Measurements from ENCODE around the gene PEX26.
"Not testable (repeated sequence)": the region's sequence is repeated elsewhere in the genome, so short reads cannot be mapped to it uniquely, and the experiment has no call there.

The PEX26 gene

GRCh38 chr22:18095101-18095805, 17.5 kb downstream of the PEX26 start:
- no peaks in the 10 kb centered on the region for H3K9me3 Mint-ChIP-seq
- no peak overlapping the region for H3K27ac Mint-ChIP-seq
- no peak overlapping the region for H3K4me3 Mint-ChIP-seq

GRCh38 chr22:18096823-18097222, 19.0 kb downstream of the PEX26 start:
- Mint-ChIP-seq H3K4me3 (no peak overlapping the region), H3K27me3 (no peaks in the 10 kb centered on the region), H3K9me3 (no peaks in the 10 kb centered on the region), H3K27ac (peak overlapping the region; percentile 5), H3K4me1 (peaks cover 14% of the 10 kb centered on the region), H3K36me3 (peaks cover 15% of the 10 kb centered on the region)

More at GRCh38 chr22:18095101-18095805, 17.5 kb downstream of the PEX26 start:
- Mint-ChIP-seq H3K36me3 (peaks cover 16% of the 10 kb centered on the region), H3K27me3 (no peaks in the 10 kb centered on the region), H3K4me1 (peaks cover 18% of the 10 kb centered on the region)

GRCh38 chr22:18100781-18101180, 23.0 kb downstream of the PEX26 start:
- Mint-ChIP-seq H3K9me3 (peaks cover 4% of the 10 kb centered on the region), H3K27me3 (no peaks in the 10 kb centered on the region), H3K27ac (no peak overlapping the region), H3K4me1 (peaks cover 28% of the 10 kb centered on the region), H3K36me3 (peaks cover 28% of the 10 kb centered on the region), H3K4me3 (no peak overlapping the region)

GRCh38 chr22:18101536-18101935, 23.7 kb downstream of the PEX26 start:
- H3K9me3 Mint-ChIP-seq: peaks cover 6% of the 10 kb centered on the region
- H3K36me3 Mint-ChIP-seq: peaks cover 31% of the 10 kb centered on the region
- no peak overlapping the region for H3K27ac Mint-ChIP-seq
- H3K4me3 Mint-ChIP-seq: no peak overlapping the region
- H3K4me1 Mint-ChIP-seq: peaks cover 23% of the 10 kb centered on the region
- H3K27me3 Mint-ChIP-seq: peaks cover 2% of the 10 kb centered on the region

GRCh38 chr22:18103527-18104269, 25.9 kb downstream of the PEX26 start:
- Mint-ChIP-seq H3K36me3 (peaks cover 29% of the 10 kb centered on the region), H3K4me1 (peaks cover 17% of the 10 kb centered on the region)

GRCh38 chr22:18104566-18104965, 26.8 kb downstream of the PEX26 start:
- H3K4me3 Mint-ChIP-seq: no peak overlapping the region
- H3K4me1 Mint-ChIP-seq: peaks cover 21% of the 10 kb centered on the region
- H3K36me3 Mint-ChIP-seq: peaks cover 27% of the 10 kb centered on the region
- no peak overlapping the region for H3K27ac Mint-ChIP-seq
- H3K27me3 Mint-ChIP-seq: peaks cover 9% of the 10 kb centered on the region
- peaks cover 6% of the 10 kb centered on the region for H3K9me3 Mint-ChIP-seq

More at GRCh38 chr22:18103527-18104269, 25.9 kb downstream of the PEX26 start:
- H3K27ac Mint-ChIP-seq: peak overlapping the region; percentile 30
- peaks cover 6% of the 10 kb centered on the region for H3K9me3 Mint-ChIP-seq
- H3K4me3 Mint-ChIP-seq: no peak overlapping the region
- peaks cover 5% of the 10 kb centered on the region for H3K27me3 Mint-ChIP-seq

GRCh38 chr22:18105981-18106380, 28.2 kb downstream of the PEX26 start:
- H3K27ac Mint-ChIP-seq: not testable (repeated sequence)
- peaks cover 31% of the 10 kb centered on the region for H3K4me1 Mint-ChIP-seq

GRCh38 chr22:18106550-18107341, 29.0 kb downstream of the PEX26 start:
- not testable (repeated sequence) for H3K9me3 Mint-ChIP-seq, H3K27ac Mint-ChIP-seq, H3K4me3 Mint-ChIP-seq
- Mint-ChIP-seq H3K4me1 (peaks cover 31% of the 10 kb centered on the region), H3K27me3 (peaks cover 13% of the 10 kb centered on the region), H3K36me3 (peaks cover 24% of the 10 kb centered on the region)

More at GRCh38 chr22:18105981-18106380, 28.2 kb downstream of the PEX26 start:
- not testable (repeated sequence) for H3K9me3 Mint-ChIP-seq, H3K4me3 Mint-ChIP-seq
- Mint-ChIP-seq H3K36me3 (peaks cover 25% of the 10 kb centered on the region), H3K27me3 (peaks cover 13% of the 10 kb centered on the region)

- Mint-ChIP-seq H3K4me3 (no peak overlapping the region), H3K9me3 (peaks cover 6% of the 10 kb centered on the region), H3K27ac (no peak overlapping the region), H3K36me3 (peaks cover 20% of the 10 kb centered on the region), H3K27me3 (peaks cover 14% of the 10 kb centered on the region), H3K4me1 (peaks cover 31% of the 10 kb centered on the region)
Observed at GRCh38 chr22:18108187-18108586, 30.4 kb downstream of the PEX26 start.

- Mint-ChIP-seq H3K9me3 (peaks cover 6% of the 10 kb centered on the region), H3K4me3 (peak overlapping the region; percentile 69), H3K27ac (peak overlapping the region; percentile 6), H3K4me1 (peaks cover 30% of the 10 kb centered on the region), H3K36me3 (peaks cover 16% of the 10 kb centered on the region), H3K27me3 (peaks cover 14% of the 10 kb centered on the region)
Observed at GRCh38 chr22:18109410-18110193, 31.8 kb downstream of the PEX26 start.

- peak within 1 kb of the TSS; percentile 69 for H3K4me3 Mint-ChIP-seq
- H3K27ac Mint-ChIP-seq: peak within 1 kb of the TSS; percentile 6
- H3K4me1 Mint-ChIP-seq: peaks cover 25% of the 10 kb centered on the region
- H3K9me3 Mint-ChIP-seq: peaks cover 6% of the 10 kb centered on the region
- H3K36me3 Mint-ChIP-seq: peaks cover 9% of the 10 kb centered on the region
- H3K27me3 Mint-ChIP-seq: peaks cover 14% of the 10 kb centered on the region
Observed at GRCh38 chr22:18110194-18110953, 32.6 kb downstream of the PEX26 start, which contains the start of gene TUBA8. TUBA8 (plus strand) TSS chr22:18110809; CDS start chr22:18110866, 57 bp downstream.

GRCh38 chr22:18110954-18111758, 33.4 kb downstream of the PEX26 start:
- H3K27me3 Mint-ChIP-seq: peaks cover 11% of the 10 kb centered on the region
- H3K27ac Mint-ChIP-seq: no peak overlapping the region
- H3K4me1 Mint-ChIP-seq: peaks cover 25% of the 10 kb centered on the region
- H3K4me3 Mint-ChIP-seq: peak overlapping the region; percentile 62
- peaks cover 2% of the 10 kb centered on the region for H3K36me3 Mint-ChIP-seq
- H3K9me3 Mint-ChIP-seq: no peaks in the 10 kb centered on the region

- Mint-ChIP-seq H3K4me1 (peaks cover 25% of the 10 kb centered on the region), H3K36me3 (peaks cover 2% of the 10 kb centered on the region), H3K27ac (no peak overlapping the region), H3K9me3 (no peaks in the 10 kb centered on the region), H3K4me3 (no peak overlapping the region), H3K27me3 (peaks cover 11% of the 10 kb centered on the region)
Observed at GRCh38 chr22:18111759-18112330, 34.1 kb downstream of the PEX26 start.
